K562 (cell line): Measurements from ENCODE around the gene SLC34A3. TPM values are rescaled to one million over a fixed set of nuclear protein-coding genes. Genes with fewer than 3 reads are reported as not detected.
A peak's percentile ranks its signal among the peaks of the same experiment; 100 is the strongest.

ENCODE experiments used
- BMI1 ChIP-seq: fragments of 150-350 bp; IDR thresholded peaks from 2 replicates; pipeline ENCODE4 v1.6.1; 2014; ENCODE audit warnings: low read length
- ETS1 ChIP-seq: conservative IDR thresholded peaks from 2 replicates; pipeline ENCODE4 v1.6.1; 2011; ENCODE audit warnings: low read depth, mild to moderate bottlenecking, low read length; ENCODE audit not compliant: control insufficient read depth
- HMGN3 ChIP-seq: IDR thresholded peaks from 2 replicates; pipeline ENCODE4 v1.6.1; 2011; ENCODE audit warnings: borderline replicate concordance, low read depth, mild to moderate bottlenecking, mixed read lengths, low read length; ENCODE audit not compliant: insufficient read length; ENCODE audit errors: extremely low read depth
- LCOR ChIP-seq: sonication (generic); formaldehyde crosslinking; IDR thresholded peaks from 2 replicates; pipeline ENCODE4 v1.8.0; 2022; ENCODE audit warnings: mild to moderate bottlenecking, missing genetic modification reagents
- PML ChIP-seq: IDR thresholded peaks from 2 replicates; pipeline ENCODE4 v1.6.1; 2012; ENCODE audit warnings: low read length, inconsistent platforms
- POLR2G ChIP-seq: fragments of 200-400 bp; formaldehyde crosslinking; IDR thresholded peaks from 2 replicates; pipeline ENCODE4 v1.6.1; 2017; ENCODE audit warnings: low read depth, mild to moderate bottlenecking, antibody characterized with exemption, low read length, moderate library complexity
- TARDBP ChIP-seq: fragments of 450-650 bp; IDR thresholded peaks from 2 replicates; pipeline ENCODE4 v1.6.1; 2016
- VEZF1 ChIP-seq: fragments of 200-800 bp; sonication (Bioruptor generic); IDR thresholded peaks from 2 replicates; pipeline ENCODE4 v1.6.1; 2017; ENCODE audit warnings: missing genetic modification characterization, missing compliant biosample characterization
- ZBTB11 ChIP-seq, 3 experiments: fragments of 200-800 bp in 1 of 3; fragments of 250-450 bp in 1 of 3; fragments of 450-650 bp in 1 of 3; sonication (Bioruptor Pico) in 1 of 3; sonication (Bioruptor generic) in 1 of 3; formaldehyde crosslinking in 1 of 3; IDR thresholded peaks; 2 replicates each; pipeline versions ENCODE4 v1.6.1 to v1.8.0; 2016 to 2022; ENCODE audit warnings: mild to moderate bottlenecking in 2 of 3, missing genetic modification characterization in 2 of 3, missing compliant biosample characterization in 1 of 3, moderate library complexity in 1 of 3
- ZBTB2 ChIP-seq: fragments of 450-650 bp; IDR thresholded peaks from 2 replicates; pipeline ENCODE4 v1.6.1; 2016; ENCODE audit warnings: antibody characterized with exemption
- ZNF175 ChIP-seq: fragments of 200-800 bp; sonication (Bioruptor generic); IDR thresholded peaks from 2 replicates; pipeline ENCODE4 v1.6.1; 2016; ENCODE audit warnings: low read depth, mild to moderate bottlenecking, missing genetic modification characterization, missing compliant biosample characterization
- polyA plus RNA-seq, 8 experiments: library from polyadenylated mRNA; depleted of rRNA in 4 of 8; stranded (reverse) in 5 of 8; unstranded in 3 of 8; fragments of >200 nt; fragmentation: Nextera tagmentation in 2 of 8; fragmentation: Illumina TruSeq in 1 of 8; extraction: Ambion mirVana in 2 of 8; extraction: Trizol in 1 of 8; gene quantifications; 2 replicates each; pipeline versions ENCODE4 v1.2.1 to v1.2.3, GENCODE V29; 2011 to 2014; ENCODE audit warnings: inconsistent platforms in 1 of 8, missing spikeins in 1 of 8
- total RNA-seq, 7 experiments: library from RNA; depleted of rRNA in 6 of 7; stranded (reverse); fragments of >200 nt in 6 of 7; fragmentation: Illumina TruSeq in 2 of 7; extraction: Trizol in 2 of 7; gene quantifications; 2 replicates each; pipeline versions ENCODE4 v1.2.1 to v1.2.3, GENCODE V29; 2011 to 2021; ENCODE audit warnings: low replicate concordance in 1 of 7

The SLC34A3 gene
- total and polyA plus RNA-seq, 9 of the 15 experiments (the other 6 are each of a cell fraction or from before 2014, with no cell fraction given) = not detected

- TF ChIP-seq VEZF1 (CRISPR knock-in tag) (peak; percentile 55), POLR2G (peak; percentile 86), TARDBP (no peak), LCOR (CRISPR knock-in tag) (peak; percentile 47; the same call in 1 of the 2 replicates), ZBTB2 (peak; percentile 97), ZNF175 (CRISPR knock-in tag) (no peak), PML (peak; percentile 51; the same call in 1 of the 2 replicates), HMGN3 (peak; percentile 45), ETS1 (no peak), ZBTB11 (CRISPR knock-in tag; IDR thresholded peaks at IDR 0.05) (peak; percentile 80 to 98 (median 96)), BMI1 (no peak)
Observed at GRCh38 chr9:137223078-137223970, 7.4 kb upstream of the SLC34A3 start (continued).
